ENCODE results near the gene TNNT1.

GRCh38 chr19:55160128-55160985, 11.4 kb upstream of the TNNT1 start:
- TF ChIP-seq POLR2AphosphoS5 (IDR thresholded peaks at IDR 0.05; ENCODE audit: borderline replicate concordance, low read depth, low read length) (no peak), EZH2 (IDR thresholded peaks at IDR 0.05) (no peak)

Measured in SK-N-MC (cell line).